Astrocyte of the cerebellum (primary cell): ENCODE data around the gene HLF.

ENCODE experiments used
- DNase-seq: peaks from one replicate; pipeline ENCODE4 v3.0.0-alpha.2; 2011; ENCODE audit warnings: low read depth
- H3K4me3 ChIP-seq: 2 replicates; pipeline ENCODE4 v1.5.1; 2011; ENCODE audit warnings: mild to moderate bottlenecking, low read depth, low read length, moderate library complexity
- CTCF ChIP-seq: IDR thresholded peaks from 2 replicates; pipeline ENCODE4 v1.5.1; 2012; ENCODE audit warnings: low read length, low read depth, moderate library complexity, mild to moderate bottlenecking; ENCODE audit errors: missing control alignments
- in situ Hi-C: cut with HindIII; loops from 2 replicates; pipeline ENCODE4 v1.10.0; 2017; ENCODE audit warnings: low sequenced_read_pairs

Gene HLF

GRCh38 chr17:55340176-55340575 lies 75.4 kb downstream of the HLF start:
- DNase-seq: no peak
- in situ Hi-C loops: no loop called here
- no peak overlapping the region for H3K4me3 ChIP-seq
- TF ChIP-seq CTCF: no peak

- no peak overlapping the region for H3K4me3 ChIP-seq
- in situ Hi-C loops: no loop called here
- TF ChIP-seq CTCF: no peak
- no peak for DNase-seq
Measured at GRCh38 chr17:55340686-55341085, 75.9 kb downstream of the HLF start.

GRCh38 chr17:55341432-55341831 lies 76.7 kb downstream of the HLF start:
- no peak for DNase-seq
- no peak overlapping the region for H3K4me3 ChIP-seq
- in situ Hi-C loops: no loop called here
- TF ChIP-seq CTCF: no peak

- DNase-seq: no peak
- no peak for TF ChIP-seq CTCF
- in situ Hi-C loops: no loop called here
- no peak overlapping the region for H3K4me3 ChIP-seq
Measured at GRCh38 chr17:55342800-55343585, 78.2 kb downstream of the HLF start.

- no peak for DNase-seq
- no peak for TF ChIP-seq CTCF
- no peak overlapping the region for H3K4me3 ChIP-seq
- in situ Hi-C loops: no loop called here
Measured at GRCh38 chr17:55343900-55344513, 79.2 kb downstream of the HLF start.

GRCh38 chr17:55344514-55344997 lies 79.8 kb downstream of the HLF start:
- H3K4me3 ChIP-seq: no peak overlapping the region
- in situ Hi-C loops: no loop called here
- no peak for DNase-seq
- TF ChIP-seq CTCF: no peak
